NCI-H187 treated with DMSO at 0.1 percent for 48 hours (cell line): Measurements from ENCODE around the gene MUSTN1.

ENCODE experiments used
- DNase-seq: peaks from one replicate; lab custom pipeline; 2025; lab: John Stamatoyannopoulos, UW

MUSTN1 gene

GRCh38 chr3:52852419-52852818 is 17.6 kb upstream of the MUSTN1 start:
- no peak for DNase-seq

- DNase-seq, result no peak
Measured at GRCh38 chr3:52851348-52851747, 16.5 kb upstream of the MUSTN1 start.

GRCh38 chr3:52849656-52850055 is 14.8 kb upstream of the MUSTN1 start:
- no peak for DNase-seq

GRCh38 chr3:52848617-52849016 is 13.8 kb upstream of the MUSTN1 start:
- DNase-seq, result no peak

GRCh38 chr3:52847726-52848125 is 12.9 kb upstream of the MUSTN1 start:
- DNase-seq, result no peak

GRCh38 chr3:52847241-52847640 is 12.4 kb upstream of the MUSTN1 start:
- no peak for DNase-seq

GRCh38 chr3:52846432-52846965 is 11.7 kb upstream of the MUSTN1 start:
- no peak for DNase-seq

GRCh38 chr3:52845691-52846431 is 11.0 kb upstream of the MUSTN1 start:
- no peak for DNase-seq

GRCh38 chr3:52845157-52845556 is 10.3 kb upstream of the MUSTN1 start:
- DNase-seq, result no peak

- DNase-seq, result no peak
Measured at GRCh38 chr3:52844290-52844975, 9.6 kb upstream of the MUSTN1 start.

GRCh38 chr3:52843881-52844280 is 9.1 kb upstream of the MUSTN1 start:
- DNase-seq, result no peak

- no peak for DNase-seq
Measured at GRCh38 chr3:52843108-52843865, 8.5 kb upstream of the MUSTN1 start.

- DNase-seq, result no peak
Measured at GRCh38 chr3:52842424-52842823, 7.6 kb upstream of the MUSTN1 start.

- no peak for DNase-seq
Measured at GRCh38 chr3:52841981-52842340, 7.1 kb upstream of the MUSTN1 start.

GRCh38 chr3:52841211-52841980 is 6.6 kb upstream of the MUSTN1 start:
- no peak for DNase-seq

- DNase-seq, result no peak
Measured at GRCh38 chr3:52839892-52840545, 5.2 kb upstream of the MUSTN1 start.

- DNase-seq, result no peak
Measured at GRCh38 chr3:52839268-52839575, 4.4 kb upstream of the MUSTN1 start.

- no peak for DNase-seq
Measured at GRCh38 chr3:52838561-52839267, 3.9 kb upstream of the MUSTN1 start.

GRCh38 chr3:52836986-52837385 is 2.2 kb upstream of the MUSTN1 start:
- DNase-seq, result no peak

- DNase-seq, result no peak
Measured at GRCh38 chr3:52836471-52836845, 1.6 kb upstream of the MUSTN1 start.
